ENCODE results near the gene PPP1R18. TPM values are rescaled to one million over a fixed set of nuclear protein-coding genes. Genes with fewer than 3 reads are reported as not detected.
A peak's percentile ranks its signal among the peaks of the same experiment; 100 is the strongest.

The PPP1R18 gene
- total and polyA plus RNA-seq, 9 of the 15 experiments (the other 6 are each of a cell fraction or from before 2014, with no cell fraction given): 12.0 to 99.2 (median 42.6) TPM

GRCh38 chr6:30686009-30686907, at the start of gene PPP1R18 (continued):
- TF ChIP-seq, protein P1, sequence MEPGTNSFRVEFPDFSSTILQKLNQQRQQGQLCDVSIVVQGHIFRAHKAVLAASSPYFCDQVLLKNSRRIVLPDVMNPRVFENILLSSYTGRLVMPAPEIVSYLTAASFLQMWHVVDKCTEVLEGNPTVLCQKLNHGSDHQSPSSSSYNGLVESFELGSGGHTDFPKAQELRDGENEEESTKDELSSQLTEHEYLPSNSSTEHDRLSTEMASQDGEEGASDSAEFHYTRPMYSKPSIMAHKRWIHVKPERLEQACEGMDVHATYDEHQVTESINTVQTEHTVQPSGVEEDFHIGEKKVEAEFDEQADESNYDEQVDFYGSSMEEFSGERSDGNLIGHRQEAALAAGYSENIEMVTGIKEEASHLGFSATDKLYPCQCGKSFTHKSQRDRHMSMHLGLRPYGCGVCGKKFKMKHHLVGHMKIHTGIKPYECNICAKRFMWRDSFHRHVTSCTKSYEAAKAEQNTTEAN (CRISPR knock-in tag; IDR thresholded peaks at IDR 0.05): no peak; the same call in 1 of the 2 replicates
- TF ChIP-seq ZBTB2 (IDR thresholded peaks at IDR 0.05): peak; percentile 72; the same call in 1 of the 2 replicates
- no peak for TF ChIP-seq MAFF (IDR thresholded peaks at IDR 0.05; ENCODE audit: low read length)
- TF ChIP-seq NR2F6 (CRISPR knock-in tag; IDR thresholded peaks at IDR 0.05): no peak
- no peak for TF ChIP-seq HMGN3 (IDR thresholded peaks at IDR 0.05; ENCODE audit: borderline replicate concordance, extremely low read depth, insufficient read length, low read depth, low read length)
- no peak for TF ChIP-seq LEF1 (IDR thresholded peaks at IDR 0.05)
- TF ChIP-seq CCAR2 (IDR thresholded peaks at IDR 0.05; ENCODE audit: low read depth, low read length): no peak
- TF ChIP-seq ZFP30 (CRISPR knock-in tag; IDR thresholded peaks at IDR 0.05; ENCODE audit: borderline replicate concordance): no peak
- TF ChIP-seq CREM (IDR thresholded peaks at IDR 0.05; ENCODE audit: low read depth): no peak
- TF ChIP-seq ZNF639 (CRISPR knock-in tag; conservative IDR thresholded peaks at IDR 0.05 in 1 of 2, IDR thresholded peaks at IDR 0.05 in 1 of 2): no peak
- TF ChIP-seq GATA2 (CRISPR knock-in tag; IDR thresholded peaks at IDR 0.05): no peak
- TF ChIP-seq HDAC3 (IDR thresholded peaks at IDR 0.05; ENCODE audit: borderline replicate concordance, partially characterized antibody): no peak
- TF ChIP-seq NCOA4 (IDR thresholded peaks at IDR 0.05; ENCODE audit: partially characterized antibody): peak; percentile 81
- TF ChIP-seq HSF4 (CRISPR knock-in tag; IDR thresholded peaks at IDR 0.05; ENCODE audit: borderline replicate concordance): no peak
- TF ChIP-seq CSDE1 (IDR thresholded peaks at IDR 0.05): peak in 1 of 2 experiments; percentile 79; a peak in 1 of 4 replicates
- TF ChIP-seq TOE1 (IDR thresholded peaks at IDR 0.05; ENCODE audit: borderline replicate concordance): peak; percentile 44; the same call in 1 of the 2 replicates
- TF ChIP-seq TOE1 (CRISPR knock-in tag; IDR thresholded peaks at IDR 0.05; ENCODE audit: borderline replicate concordance, low read depth): no peak
- TF ChIP-seq ZNF311 (CRISPR knock-in tag; IDR thresholded peaks at IDR 0.05): no peak
- peak; percentile 43; the same call in 1 of the 2 replicates for TF ChIP-seq PHF8 (IDR thresholded peaks at IDR 0.05; ENCODE audit: borderline replicate concordance, low read length)
- TF ChIP-seq ZNF740 (CRISPR knock-in tag; IDR thresholded peaks at IDR 0.05): peak; percentile 79; the same call in 1 of the 2 replicates
- TF ChIP-seq ZNF740 (tag; IDR thresholded peaks at IDR 0.05): 0 out of 4 replicates have a peak, but pooled peaks of 1 of the 2 experiments have one; percentile 7
- TF ChIP-seq TGIF2 (CRISPR knock-in tag; IDR thresholded peaks at IDR 0.05): no peak
